OCI-LY7 (cell line): ENCODE measurements around the gene MAP3K7. TPM values are rescaled to one million over a fixed set of nuclear protein-coding genes. Genes with fewer than 3 reads are reported as not detected.

Experiments
- BruUV-seq: library from RNA; stranded (reverse); fragments of 400-500 nt; replicated peaks from 2 replicates; lab custom pipeline; 2021; lab: Mats Ljungman, UMichigan
- CTCF ChIA-PET: fragments of 300-600 bp; sonication (Branson Sonifier 250); formaldehyde crosslinking; loops from one replicate; lab custom pipeline; 2022; ENCODE audit warnings: antibody characterized with exemption; ENCODE audit not compliant: unreplicated experiment; lab: Charles Lee
- POLR2A ChIA-PET: fragments of 300-600 bp; sonication (Branson Sonifier 250); formaldehyde crosslinking; loops from one replicate; lab custom pipeline; 2022; ENCODE audit warnings: antibody characterized with exemption; lab: Charles Lee
- DNase-seq: peaks from one replicate; pipeline ENCODE4 v3.0.0-alpha.2; 2015; ENCODE audit warnings: low spot score
- H2AFZ ChIP-seq: fragments of 200-600 bp; sonication (generic), shearing (Covaris generic); 2 replicates; pipeline ENCODE4 v1.6.1; 2014; ENCODE audit warnings: mild to moderate bottlenecking, antibody characterized with exemption, low read length, moderate library complexity
- H3K27ac ChIP-seq: fragments of 200-600 bp; sonication (generic); 2 replicates; pipeline ENCODE4 v1.5.1; 2014; ENCODE audit warnings: mixed run types, low read depth, mild to moderate bottlenecking, moderate library complexity, low read length, inconsistent platforms; ENCODE audit not compliant: poor library complexity, severe bottlenecking
- H3K36me3 ChIP-seq: fragments of 200-600 bp; sonication (generic); 2 replicates; pipeline ENCODE4 v1.6.1; 2014; ENCODE audit warnings: mild to moderate bottlenecking, antibody characterized with exemption, low read length, moderate library complexity, mixed read lengths; ENCODE audit not compliant: insufficient read depth
- H3K4me1 ChIP-seq: fragments of 200-600 bp; sonication (generic); 2 replicates; pipeline ENCODE4 v1.5.1; 2014; ENCODE audit warnings: mild to moderate bottlenecking, low read length; ENCODE audit not compliant: insufficient read depth, poor library complexity, severe bottlenecking
- H3K4me2 ChIP-seq: fragments of 200-600 bp; sonication (generic); 2 replicates; pipeline ENCODE4 v1.6.1; 2014; ENCODE audit warnings: mild to moderate bottlenecking, low read length
- H3K4me3 ChIP-seq: fragments of 200-600 bp; sonication (generic); 2 replicates; pipeline ENCODE4 v1.5.1; 2014; ENCODE audit warnings: mild to moderate bottlenecking, low read depth, low read length; ENCODE audit not compliant: poor library complexity, severe bottlenecking
- H3K79me2 ChIP-seq: fragments of 200-600 bp; sonication (generic); 2 replicates; pipeline ENCODE4 v1.6.1; 2016; ENCODE audit warnings: low read depth, mild to moderate bottlenecking, low read length, moderate library complexity, mixed read lengths; ENCODE audit not compliant: insufficient read depth
- H3K9me2 ChIP-seq: fragments of 200-600 bp; sonication (generic); 2 replicates; pipeline ENCODE4 v1.6.1; 2016; ENCODE audit warnings: mild to moderate bottlenecking, low read length, mixed read lengths; ENCODE audit not compliant: insufficient read depth
- H3K9me3 ChIP-seq: fragments of 200-600 bp; sonication (generic); 2 replicates; pipeline ENCODE4 v1.6.1; 2014; ENCODE audit warnings: mild to moderate bottlenecking, mixed run types, low read length, mixed read lengths
- H4K20me1 ChIP-seq: fragments of 200-600 bp; sonication (generic); 2 replicates; pipeline ENCODE4 v1.6.1; 2014; ENCODE audit warnings: mild to moderate bottlenecking, antibody characterized with exemption, low read length, moderate library complexity, mixed read lengths; ENCODE audit not compliant: insufficient read depth
- EZH2phosphoT487 ChIP-seq: fragments of 200-600 bp; sonication (generic); IDR thresholded peaks from 2 replicates; pipeline ENCODE4 v1.6.1; 2018; ENCODE audit warnings: low read depth, borderline replicate concordance, mild to moderate bottlenecking, mixed run types, antibody characterized with exemption, low read length, moderate library complexity, mixed read lengths
- intact Hi-C: fragments of 100-400 bp; cut with micrococcal nuclease; formaldehyde crosslinking; loops from one replicate; pipeline ENCODE4 v1.10.0; 2022; ENCODE audit not compliant: unreplicated experiment
- total RNA-seq, 2 experiments: library from RNA; depleted of rRNA in 1 of 2; stranded (reverse); fragments of >200 nt in 1 of 2; shearing (Covaris generic) in 1 of 2; gene quantifications; 2 replicates each; pipeline ENCODE4 v1.2.3, GENCODE V29; 2014 to 2022
- TF ChIP-seq, protein P1 (sequence below): fragments of 200-600 bp; sonication (generic); conservative IDR thresholded peaks from 2 replicates; pipeline ENCODE4 v1.5.1; 2014; ENCODE audit warnings: mild to moderate bottlenecking, antibody characterized with exemption, low read length, moderate library complexity, mixed read lengths

The MAP3K7 gene
- total RNA-seq, 2 experiments from 2014 or later = 29.5 to 45.7 TPM

GRCh38 chr6:90533615-90534336, 53.1 kb downstream of the MAP3K7 start:
- peaks cover 23% of the 10 kb centered on the region; the same call in 1 of the 2 replicates for H3K36me3 ChIP-seq
- BruUV-seq = no TSS peak
- no peaks in the 10 kb centered on the region for H3K79me2 ChIP-seq
- DNase-seq = no peak
- intact Hi-C loops = no loop called here
- no peaks in the 10 kb centered on the region for H3K9me2 ChIP-seq
- CTCF ChIA-PET = no interaction called here
- no peak overlapping the region for H3K4me3 ChIP-seq
- no peak overlapping the region for H2AFZ ChIP-seq
- H3K9me3 ChIP-seq = no peaks in the 10 kb centered on the region
- TF ChIP-seq, protein P1, sequence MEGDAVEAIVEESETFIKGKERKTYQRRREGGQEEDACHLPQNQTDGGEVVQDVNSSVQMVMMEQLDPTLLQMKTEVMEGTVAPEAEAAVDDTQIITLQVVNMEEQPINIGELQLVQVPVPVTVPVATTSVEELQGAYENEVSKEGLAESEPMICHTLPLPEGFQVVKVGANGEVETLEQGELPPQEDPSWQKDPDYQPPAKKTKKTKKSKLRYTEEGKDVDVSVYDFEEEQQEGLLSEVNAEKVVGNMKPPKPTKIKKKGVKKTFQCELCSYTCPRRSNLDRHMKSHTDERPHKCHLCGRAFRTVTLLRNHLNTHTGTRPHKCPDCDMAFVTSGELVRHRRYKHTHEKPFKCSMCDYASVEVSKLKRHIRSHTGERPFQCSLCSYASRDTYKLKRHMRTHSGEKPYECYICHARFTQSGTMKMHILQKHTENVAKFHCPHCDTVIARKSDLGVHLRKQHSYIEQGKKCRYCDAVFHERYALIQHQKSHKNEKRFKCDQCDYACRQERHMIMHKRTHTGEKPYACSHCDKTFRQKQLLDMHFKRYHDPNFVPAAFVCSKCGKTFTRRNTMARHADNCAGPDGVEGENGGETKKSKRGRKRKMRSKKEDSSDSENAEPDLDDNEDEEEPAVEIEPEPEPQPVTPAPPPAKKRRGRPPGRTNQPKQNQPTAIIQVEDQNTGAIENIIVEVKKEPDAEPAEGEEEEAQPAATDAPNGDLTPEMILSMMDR = no peak
- no peak for TF ChIP-seq EZH2phosphoT487
- no peaks in the 10 kb centered on the region for H4K20me1 ChIP-seq
- H3K4me2 ChIP-seq = no peak overlapping the region
- no peak overlapping the region for H3K27ac ChIP-seq
- POLR2A ChIA-PET = interaction anchor here (0.5 to 1.1 kb wide), 3 partner anchors 12 to 894 kb away, joined by 3 read pairs; no protein-coding TSS in a partner anchor
- peaks cover 17% of the 10 kb centered on the region for H3K4me1 ChIP-seq

DNA sequence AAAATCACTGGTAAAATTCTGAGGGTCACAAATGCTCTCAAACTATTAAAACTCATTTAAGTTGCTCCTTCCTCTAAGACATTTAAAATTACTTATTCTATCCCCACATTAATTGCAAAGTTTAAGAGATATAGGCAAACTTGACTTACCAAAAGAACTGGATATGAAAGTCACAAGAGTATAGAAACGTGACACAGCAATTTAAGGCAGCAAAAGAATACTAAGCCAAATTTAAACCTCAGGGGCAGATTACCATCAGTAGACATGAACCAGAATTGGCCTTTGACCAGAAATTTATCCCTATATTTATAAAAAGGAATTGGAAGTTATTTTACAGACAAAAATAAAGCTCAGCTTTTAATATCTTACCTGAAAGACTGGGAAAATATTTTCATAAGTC, 56.0 kb downstream of the MAP3K7 start:
- Histone ChIP-seq H3K27ac (no peak overlapping the region), H4K20me1 (no peaks in the 10 kb centered on the region), H3K9me3 (no peaks in the 10 kb centered on the region), H3K4me1 (no peaks in the 10 kb centered on the region), H3K4me3 (no peak overlapping the region), H2AFZ (no peak overlapping the region), H3K79me2 (no peaks in the 10 kb centered on the region), H3K36me3 (peaks cover 18% of the 10 kb centered on the region; the same call in 1 of the 2 replicates), H3K9me2 (no peaks in the 10 kb centered on the region), H3K4me2 (no peak overlapping the region)
- DNase-seq = no peak
- ChIA-PET CTCF (no interaction called here), POLR2A (interaction anchor here (0.6 to 1.0 kb wide), 2 partner anchors 11 to 824 kb away, joined by 3 to 4 read pairs; no protein-coding TSS in a partner anchor)
- TSS peak; percentile 3 for BruUV-seq
- intact Hi-C loops = no loop called here
- TF ChIP-seq, protein P1 = no peak
- TF ChIP-seq EZH2phosphoT487 = no peak

DNA sequence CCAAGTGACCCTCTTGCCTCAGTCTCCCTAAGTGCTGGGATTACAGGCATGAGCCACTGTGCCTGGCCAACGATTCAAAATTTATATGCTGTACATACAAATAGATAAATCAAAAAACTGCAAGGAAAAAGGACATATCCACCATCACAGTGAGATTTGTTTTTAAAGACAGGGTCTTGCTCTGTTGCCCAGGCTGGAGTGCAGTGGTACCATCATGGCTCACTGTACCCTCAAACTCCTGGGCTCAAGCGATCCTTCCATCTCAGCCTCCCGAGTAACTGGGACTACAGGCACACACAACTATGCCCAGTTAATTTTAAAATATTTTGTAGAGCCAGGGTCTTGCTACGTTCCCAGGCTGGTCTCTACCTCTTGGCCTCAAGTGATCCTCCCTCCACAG, 61.5 kb downstream of the MAP3K7 start:
- no peak for DNase-seq
- Histone ChIP-seq H3K4me2 (no peak overlapping the region), H3K9me2 (no peaks in the 10 kb centered on the region), H3K9me3 (no peaks in the 10 kb centered on the region), H2AFZ (no peak overlapping the region), H3K79me2 (no peaks in the 10 kb centered on the region), H3K4me1 (no peaks in the 10 kb centered on the region), H3K36me3 (peaks cover 17% of the 10 kb centered on the region), H4K20me1 (no peaks in the 10 kb centered on the region), H3K4me3 (no peak overlapping the region), H3K27ac (no peak overlapping the region)
- ChIA-PET POLR2A (no interaction called here), CTCF (no interaction called here)
- intact Hi-C loops = no loop called here
- no peak for TF ChIP-seq EZH2phosphoT487
- TF ChIP-seq, protein P1 = no peak
- BruUV-seq = no TSS peak
